Adrenal gland (tissue), 5 donors: Measurements from ENCODE around the gene PDLIM5.

Source experiments
- POLR2A ChIP-seq, 2 donors: fragments of 450-650 bp; IDR thresholded peaks; one replicate each; pipeline ENCODE4 v1.6.1; 2017; ENCODE audit warnings: antibody characterized with exemption in 2 of 2, mild to moderate bottlenecking in 2 of 2, moderate library complexity in 1 of 2
- TF ChIP-seq, protein P1 (sequence below), 6 experiments: fragments of 450-650 bp in 4 of 6; fragments of 200-600 bp in 2 of 6; sonication (generic) in 1 of 6; IDR thresholded peaks; 1 replicate in 5 of 6; 2 replicates in 1 of 6; pipeline versions ENCODE4 v1.5.1 to v1.8.0; 2016 to 2021; ENCODE audit warnings: antibody characterized with exemption in 6 of 6, mild to moderate bottlenecking in 2 of 6, moderate library complexity in 1 of 6
- donor health status: DM: no; HTN: no; CAD: no.

DNA sequence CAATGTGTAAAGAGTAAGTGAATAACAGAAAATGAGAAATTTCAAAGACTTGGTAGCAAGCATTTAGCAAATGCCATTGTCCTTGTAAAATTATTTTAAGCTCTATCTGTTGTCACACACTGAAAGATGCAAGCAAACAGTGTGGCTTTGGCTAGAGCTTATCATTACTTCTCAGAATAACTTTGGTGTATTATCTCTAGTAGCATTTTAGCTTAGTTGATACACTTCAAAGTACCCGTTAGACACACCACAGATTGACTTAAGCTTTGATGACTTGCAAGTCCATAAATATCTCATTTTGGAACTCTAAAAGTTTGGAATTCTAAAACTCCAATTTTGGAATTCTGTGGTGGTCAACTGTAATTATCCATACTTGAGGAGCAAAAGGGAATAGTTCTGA lies 98.6 kb downstream of the PDLIM5 start:
- TF ChIP-seq, protein P1, sequence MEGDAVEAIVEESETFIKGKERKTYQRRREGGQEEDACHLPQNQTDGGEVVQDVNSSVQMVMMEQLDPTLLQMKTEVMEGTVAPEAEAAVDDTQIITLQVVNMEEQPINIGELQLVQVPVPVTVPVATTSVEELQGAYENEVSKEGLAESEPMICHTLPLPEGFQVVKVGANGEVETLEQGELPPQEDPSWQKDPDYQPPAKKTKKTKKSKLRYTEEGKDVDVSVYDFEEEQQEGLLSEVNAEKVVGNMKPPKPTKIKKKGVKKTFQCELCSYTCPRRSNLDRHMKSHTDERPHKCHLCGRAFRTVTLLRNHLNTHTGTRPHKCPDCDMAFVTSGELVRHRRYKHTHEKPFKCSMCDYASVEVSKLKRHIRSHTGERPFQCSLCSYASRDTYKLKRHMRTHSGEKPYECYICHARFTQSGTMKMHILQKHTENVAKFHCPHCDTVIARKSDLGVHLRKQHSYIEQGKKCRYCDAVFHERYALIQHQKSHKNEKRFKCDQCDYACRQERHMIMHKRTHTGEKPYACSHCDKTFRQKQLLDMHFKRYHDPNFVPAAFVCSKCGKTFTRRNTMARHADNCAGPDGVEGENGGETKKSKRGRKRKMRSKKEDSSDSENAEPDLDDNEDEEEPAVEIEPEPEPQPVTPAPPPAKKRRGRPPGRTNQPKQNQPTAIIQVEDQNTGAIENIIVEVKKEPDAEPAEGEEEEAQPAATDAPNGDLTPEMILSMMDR (IDR thresholded peaks at IDR 0.05), result no peak
- no peak for TF ChIP-seq POLR2A (IDR thresholded peaks at IDR 0.05)
